GM19463 (cell line): Measurements from ENCODE around the gene ERICH3.
"Not testable (repeated sequence)": the region's sequence is repeated elsewhere in the genome, so short reads cannot be mapped to it uniquely, and the experiment has no call there.

Experiments
- ATAC-seq: cut with Tn5 transposase; IDR thresholded peaks from one replicate; pipeline ENCODE4 v1.9.1; 2021; ENCODE audit warnings: mild to moderate bottlenecking, moderate library complexity; ENCODE audit not compliant: unreplicated experiment

ERICH3 gene

DNA sequence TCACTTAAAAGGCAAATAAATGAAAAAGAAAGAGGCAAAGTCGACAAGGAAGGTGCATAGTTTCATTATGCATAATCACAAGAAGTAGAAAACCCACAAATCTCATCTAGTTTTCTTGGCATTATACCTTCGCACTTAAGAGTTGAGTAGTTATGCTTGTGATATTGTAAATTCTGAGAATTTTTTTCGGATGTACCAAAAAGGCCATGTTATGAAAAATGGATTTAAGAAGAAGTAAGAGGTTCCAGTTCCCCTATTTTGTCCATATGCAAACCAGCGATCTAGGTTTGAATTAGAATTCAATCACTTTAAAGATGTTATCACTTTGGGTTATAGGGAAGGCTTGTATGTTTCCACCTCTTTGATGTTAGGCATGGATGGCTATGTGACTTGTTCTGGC, 7.9 kb upstream of the ERICH3 start:
- peak; percentile 86 for ATAC-seq

DNA sequence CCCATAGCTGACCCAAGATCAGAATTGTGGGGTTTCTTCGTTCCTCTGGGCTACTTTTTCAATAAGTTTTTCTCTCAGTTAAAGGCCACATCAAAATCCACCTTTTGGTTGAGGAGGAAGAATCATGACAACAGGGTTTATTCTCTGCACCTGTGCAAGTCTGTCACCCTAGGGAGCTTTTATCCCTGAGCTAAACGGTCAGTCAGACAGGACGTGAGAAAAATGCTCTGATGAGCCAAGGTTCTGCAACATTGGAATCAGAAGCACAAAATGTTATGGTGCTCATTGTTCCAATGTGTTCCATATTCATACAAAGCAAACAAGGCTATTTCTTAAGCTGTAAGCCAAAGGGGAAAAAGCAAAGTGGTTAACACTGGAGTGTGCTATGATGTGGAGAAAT, 7.4 kb upstream of the ERICH3 start:
- peak; percentile 43 for ATAC-seq

DNA sequence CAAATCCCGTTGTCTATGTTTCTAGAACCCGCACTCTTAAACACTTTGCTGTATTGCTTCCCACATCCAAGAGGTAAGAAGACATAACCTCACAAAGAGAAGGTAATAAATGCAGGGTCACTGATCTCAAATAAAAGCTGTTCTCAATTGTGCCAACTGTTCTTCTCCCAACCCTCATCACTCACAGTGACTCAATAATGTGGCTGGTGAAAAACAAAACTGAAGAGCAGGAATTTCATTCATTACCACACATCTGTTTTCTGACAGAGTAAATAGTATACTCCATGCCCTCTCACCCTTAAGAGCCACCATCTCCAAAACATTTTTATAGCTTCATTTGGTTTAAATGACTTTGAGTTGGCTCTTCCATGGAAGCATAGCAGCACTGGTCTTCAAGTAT, 6.2 kb upstream of the ERICH3 start:
- no peak for ATAC-seq

DNA sequence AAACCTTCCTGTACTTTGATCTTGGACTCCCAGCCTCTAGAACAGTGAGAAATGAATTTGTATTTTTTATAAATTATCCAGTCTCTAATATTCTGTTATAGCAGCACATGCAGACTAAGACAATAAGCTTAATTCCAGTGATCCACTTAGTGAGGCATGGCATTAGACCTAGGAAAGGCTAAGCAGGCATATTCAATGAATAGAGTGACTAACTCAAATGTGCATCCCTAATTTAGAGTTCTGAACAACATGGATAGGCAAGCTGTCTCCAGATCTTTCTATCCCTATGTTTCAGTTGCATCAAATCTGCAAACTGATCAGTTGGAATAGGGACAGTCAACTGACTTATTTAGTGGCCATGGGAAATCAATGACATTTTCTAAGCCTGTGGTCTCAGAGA, 4.3 kb upstream of the ERICH3 start:
- ATAC-seq = no peak

DNA sequence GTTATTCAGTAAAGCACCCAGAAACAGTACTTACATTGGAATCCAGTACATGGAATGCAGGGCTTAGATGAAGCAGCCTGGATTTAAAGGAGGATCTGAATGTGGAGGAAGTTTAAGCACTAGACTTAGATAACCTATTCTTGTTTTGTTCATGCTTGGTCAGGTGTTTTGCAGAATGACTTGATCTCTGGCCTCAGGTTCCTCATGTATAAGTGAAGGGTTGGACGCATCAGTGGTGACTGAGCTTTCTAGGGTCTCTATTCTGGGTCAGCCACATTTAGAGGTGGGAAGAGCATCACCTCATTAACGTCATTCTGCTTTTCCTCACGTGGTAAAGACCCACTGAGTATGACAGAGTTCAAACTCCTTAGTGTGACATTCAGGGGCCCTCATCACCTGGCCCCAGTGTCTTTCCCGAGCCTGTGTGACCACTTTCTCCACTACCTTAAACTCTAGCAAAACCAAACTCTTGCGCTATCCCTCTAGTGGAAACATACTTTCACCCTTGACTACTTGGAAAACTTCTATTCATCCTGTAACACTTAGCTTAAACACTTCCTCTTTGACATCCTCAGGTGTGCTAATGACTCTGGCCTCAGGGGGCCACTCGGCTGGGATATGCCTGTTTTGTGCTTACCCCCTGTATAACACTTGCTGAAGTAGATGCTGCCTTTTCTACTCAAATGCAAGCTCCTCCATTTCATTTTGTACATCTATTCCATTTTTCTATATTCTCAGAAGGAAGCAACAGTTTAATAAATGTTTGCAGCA, 871 bp upstream of the ERICH3 start:
- peak; percentile 17 for ATAC-seq

DNA sequence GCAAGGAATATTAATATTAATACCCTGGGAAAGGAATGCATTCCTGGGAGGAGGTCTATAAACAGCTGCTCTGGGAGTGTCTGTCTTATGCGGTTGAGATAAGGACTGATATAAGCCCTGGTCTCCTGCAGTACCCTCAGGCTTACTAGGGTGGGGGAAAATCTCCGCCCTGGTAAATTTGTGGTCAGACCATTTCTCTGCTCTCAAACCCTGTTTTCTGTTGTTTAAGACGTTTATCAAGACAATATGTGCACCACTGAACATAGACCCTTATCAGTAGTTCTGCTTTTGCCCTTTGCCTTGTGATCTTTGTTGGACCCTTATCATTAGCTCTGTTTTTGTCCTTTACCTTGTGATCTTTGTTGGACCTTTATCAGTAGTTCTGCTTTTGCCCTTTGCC, 2.7 kb downstream of the ERICH3 start:
- not testable (repeated sequence) for ATAC-seq

DNA sequence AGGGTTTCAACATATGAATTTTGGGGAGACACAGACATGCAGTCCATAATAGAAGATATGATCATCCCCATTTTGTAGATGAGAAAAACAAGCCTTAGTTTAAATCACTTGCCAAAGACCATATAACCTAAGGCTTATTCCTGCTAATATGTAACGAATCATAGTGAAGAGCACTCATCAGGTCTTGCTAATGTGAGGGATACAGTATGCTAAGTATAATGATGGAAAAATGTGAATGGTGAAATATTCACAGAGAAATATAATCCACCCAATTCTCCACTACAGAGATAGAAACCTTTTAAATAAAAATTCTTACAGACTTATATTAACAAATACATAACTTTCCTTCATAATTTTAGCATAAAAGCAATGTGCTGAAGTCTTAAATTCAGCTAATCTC, 18.9 kb downstream of the ERICH3 start:
- no peak for ATAC-seq

DNA sequence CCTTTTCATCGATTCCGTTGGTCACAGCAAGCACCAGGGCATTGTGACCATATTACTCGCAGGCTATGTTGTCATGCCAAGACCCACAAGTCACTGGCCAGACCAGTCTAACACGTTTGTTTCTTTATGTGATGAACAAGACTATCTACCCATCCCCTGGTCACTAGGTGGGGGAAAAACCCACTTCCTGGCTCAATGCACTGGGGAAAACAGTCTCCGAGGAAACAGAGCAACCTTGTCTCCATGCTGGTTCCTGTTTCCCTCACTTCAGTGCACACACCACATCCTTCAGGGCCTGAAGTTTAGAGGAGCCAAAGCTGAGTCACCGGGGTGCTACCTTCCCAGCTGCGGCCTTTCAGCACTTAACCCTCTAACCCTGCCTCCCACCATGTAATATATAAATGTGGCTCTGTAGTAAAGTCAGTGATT, 20.9 kb downstream of the ERICH3 start:
- ATAC-seq = peak; percentile 98

DNA sequence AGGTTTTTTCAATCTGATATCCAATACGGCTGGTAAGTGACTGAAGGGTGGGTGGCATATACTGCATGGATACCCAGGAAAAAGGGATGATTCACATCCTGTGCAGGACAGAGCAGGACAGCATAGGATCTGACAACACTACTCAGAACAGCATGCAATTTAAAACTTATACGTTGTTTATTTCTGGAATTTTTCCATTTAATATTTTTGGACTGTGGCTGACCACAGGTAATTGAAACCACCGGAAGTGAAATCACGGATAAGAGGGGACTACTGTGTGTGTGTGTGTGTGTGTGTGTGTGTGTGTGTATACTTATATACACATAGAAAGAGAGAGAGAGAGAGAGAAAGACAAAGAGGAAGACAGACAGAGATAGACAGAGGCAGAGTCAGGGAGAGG, 23.0 kb downstream of the ERICH3 start:
- ATAC-seq = no peak

DNA sequence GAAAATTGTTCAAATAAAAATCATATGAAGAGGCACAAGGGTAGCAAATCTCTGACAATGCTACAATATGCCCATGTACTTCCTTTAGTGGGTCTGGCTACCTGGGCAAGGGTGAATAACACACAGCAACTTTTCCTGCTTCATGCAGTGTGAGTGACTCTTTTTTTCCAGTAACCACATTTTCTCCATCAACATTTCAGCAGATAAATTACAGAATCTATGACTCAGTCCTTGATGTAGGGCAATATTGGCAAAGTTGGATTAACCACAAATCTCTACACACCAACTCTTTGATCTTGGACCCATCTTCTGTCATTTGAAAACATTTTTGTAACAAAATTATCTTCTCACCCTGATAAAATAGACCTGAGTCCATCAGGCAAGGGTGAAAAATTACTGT, 31.7 kb downstream of the ERICH3 start:
- ATAC-seq = no peak

DNA sequence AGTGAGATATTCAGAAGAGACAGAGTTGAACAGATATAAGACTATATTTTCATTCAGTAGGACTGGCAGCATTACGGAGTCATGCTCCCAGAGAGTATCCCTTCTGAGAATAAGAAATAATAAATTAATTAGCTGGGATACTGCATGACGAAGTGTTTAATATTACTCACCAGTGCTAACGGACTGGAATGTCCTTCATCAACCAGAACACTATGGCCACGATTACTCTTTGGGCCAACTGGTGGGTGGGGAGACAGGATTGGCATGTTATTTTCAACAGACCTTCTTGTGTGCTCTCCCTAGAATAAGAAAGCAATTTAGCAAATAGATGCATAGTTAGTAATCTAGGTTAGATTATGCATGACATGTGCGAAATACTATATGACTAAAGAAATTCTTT, 32.4 kb downstream of the ERICH3 start:
- ATAC-seq = no peak

DNA sequence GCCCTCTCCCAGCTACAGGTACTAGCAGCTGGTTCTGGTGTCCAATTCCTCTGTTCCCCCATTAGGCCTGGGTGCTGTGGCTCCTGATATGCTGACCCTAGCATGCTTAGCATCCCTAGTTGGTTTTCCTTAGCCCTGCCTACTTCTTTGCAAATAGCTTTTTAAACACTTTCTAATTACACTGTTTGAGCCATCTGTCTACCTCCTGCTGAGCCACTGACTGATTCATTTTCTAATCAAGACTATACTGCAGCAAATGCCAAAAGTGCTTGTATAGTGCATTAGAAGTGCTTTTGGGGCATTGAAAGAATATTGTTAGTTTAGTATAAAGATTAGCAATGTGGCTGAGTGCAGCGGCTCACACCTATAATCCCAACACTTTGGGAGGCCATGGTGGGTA, 36.3 kb downstream of the ERICH3 start:
- no peak for ATAC-seq

DNA sequence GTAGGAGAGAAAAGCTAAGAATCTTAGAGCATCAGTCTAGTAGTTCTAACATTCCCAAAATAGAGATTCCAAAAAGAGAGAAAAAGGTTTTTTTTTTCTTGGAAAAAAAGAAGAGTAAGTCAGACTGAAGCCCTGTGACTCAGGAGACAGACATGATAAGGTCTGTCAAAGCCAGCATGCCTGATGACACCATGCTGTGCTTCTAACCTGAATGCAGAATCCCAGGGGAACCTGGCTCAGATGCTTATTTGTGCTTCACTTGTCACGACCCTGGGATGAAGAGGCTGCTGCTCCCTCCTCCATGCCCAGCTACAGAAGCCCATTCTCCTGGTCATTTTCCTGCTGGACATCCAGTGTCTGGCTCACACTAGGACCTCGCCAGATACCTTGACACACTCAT, 44.3 kb downstream of the ERICH3 start:
- no peak for ATAC-seq

DNA sequence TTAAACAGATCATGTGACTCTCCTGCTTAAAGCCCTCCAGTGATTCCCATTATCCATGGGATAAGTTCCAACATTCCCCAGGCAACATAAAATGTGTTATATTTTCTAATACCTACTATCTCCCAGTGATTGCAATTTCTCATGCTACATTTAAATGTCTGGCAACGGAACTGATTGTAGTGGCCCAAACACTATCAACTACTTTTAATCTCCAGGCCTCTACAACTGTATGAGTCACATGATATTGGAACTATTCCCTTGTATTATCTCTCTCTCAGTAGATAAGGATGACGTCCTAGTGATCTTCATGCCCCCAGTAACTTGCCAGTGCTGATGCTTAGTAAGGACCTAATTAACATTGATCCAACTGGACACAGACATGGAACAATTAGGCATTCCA, 49.9 kb downstream of the ERICH3 start:
- no peak for ATAC-seq

DNA sequence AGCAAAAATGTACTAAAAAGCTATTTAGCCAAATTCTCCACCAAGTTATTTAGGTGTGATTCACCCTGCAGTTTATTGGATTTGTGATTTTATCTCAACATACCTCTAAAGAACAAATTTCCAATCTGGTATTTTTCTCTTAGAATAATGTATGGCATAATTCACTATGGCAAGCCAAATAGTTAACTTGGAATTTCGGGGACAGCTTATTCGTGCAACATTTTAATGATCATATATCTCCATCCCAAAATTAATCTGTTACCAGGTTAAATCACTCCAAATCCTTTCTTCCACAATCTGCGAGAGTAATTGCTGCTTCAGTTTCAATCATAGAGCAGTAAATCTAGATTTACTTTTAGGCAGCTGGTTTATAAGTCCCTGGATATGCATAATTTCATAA, 53.4 kb downstream of the ERICH3 start:
- no peak for ATAC-seq

DNA sequence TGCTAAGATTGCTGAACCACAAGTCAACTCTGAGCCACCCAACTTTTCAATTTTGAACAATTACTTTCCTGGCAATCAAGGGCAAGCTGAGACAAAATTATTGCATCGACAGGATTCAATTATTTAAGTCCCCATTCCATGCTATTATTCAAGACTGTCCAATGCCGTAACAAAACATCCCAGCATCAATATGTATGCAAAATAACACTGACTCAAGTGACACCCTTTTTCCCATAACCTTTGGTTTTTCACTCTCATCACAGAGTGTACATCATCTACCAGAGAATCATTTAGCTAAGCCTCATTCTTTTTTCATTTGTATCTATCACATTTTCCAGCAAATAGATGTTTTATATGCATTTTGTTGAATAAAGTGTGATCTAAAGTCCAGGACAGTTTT, 54.6 kb downstream of the ERICH3 start:
- ATAC-seq = no peak

DNA sequence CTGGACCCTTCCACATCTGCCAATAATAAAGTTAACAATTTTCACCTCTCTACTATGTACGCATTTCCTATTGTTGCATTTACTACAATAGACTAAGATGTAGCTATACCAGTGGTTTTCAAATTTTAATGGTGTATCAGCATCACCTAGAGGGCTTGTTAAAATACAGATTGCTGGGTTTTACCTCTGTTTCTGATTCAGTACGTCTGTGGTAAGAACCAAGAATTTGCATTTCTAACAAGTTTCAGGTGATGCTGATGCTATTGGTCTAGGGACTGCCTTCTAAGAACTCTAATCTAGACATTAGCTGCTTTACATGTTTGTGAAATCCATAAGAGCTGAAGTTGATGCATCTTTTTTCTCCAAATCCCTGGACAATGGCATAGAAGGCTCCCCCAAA, 59.7 kb downstream of the ERICH3 start:
- peak; percentile 44 for ATAC-seq

DNA sequence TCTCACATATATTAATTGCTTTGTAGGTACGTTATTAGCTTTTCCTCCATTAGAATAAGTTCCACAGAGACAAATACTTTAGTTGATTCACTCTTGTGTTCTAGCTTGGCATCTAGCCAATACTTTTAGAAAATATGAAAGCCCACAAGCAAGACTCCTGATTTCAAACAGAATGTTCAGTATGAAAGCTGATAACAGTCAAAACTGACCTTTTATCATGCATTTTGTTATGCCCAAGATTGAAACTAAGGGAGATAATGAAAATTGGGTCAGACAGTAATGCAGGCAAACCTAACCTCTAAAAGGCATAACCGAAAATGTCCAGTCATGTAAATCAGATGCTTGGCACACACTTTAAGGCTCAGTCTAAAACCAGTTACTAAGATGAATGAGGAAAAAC, 61.7 kb downstream of the ERICH3 start:
- ATAC-seq = no peak

DNA sequence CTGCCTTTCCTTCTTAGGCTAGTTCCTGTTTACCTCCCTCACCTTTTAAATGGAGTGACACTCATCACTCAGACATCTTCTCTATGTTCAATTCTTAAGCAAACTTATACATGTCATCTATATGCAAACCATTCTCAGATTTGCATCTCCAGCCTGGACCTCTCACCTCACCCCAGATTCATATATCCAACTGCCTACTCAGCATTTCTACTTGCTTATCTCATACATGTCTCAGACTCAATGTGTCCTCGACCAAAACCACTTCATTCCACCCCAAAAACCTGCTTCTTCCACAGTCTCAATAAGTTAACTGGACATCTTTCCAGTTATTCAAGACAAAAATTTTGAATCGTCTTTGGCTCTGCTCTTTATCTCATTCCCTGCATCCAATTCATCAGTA, 62.6 kb downstream of the ERICH3 start:
- ATAC-seq = no peak

DNA sequence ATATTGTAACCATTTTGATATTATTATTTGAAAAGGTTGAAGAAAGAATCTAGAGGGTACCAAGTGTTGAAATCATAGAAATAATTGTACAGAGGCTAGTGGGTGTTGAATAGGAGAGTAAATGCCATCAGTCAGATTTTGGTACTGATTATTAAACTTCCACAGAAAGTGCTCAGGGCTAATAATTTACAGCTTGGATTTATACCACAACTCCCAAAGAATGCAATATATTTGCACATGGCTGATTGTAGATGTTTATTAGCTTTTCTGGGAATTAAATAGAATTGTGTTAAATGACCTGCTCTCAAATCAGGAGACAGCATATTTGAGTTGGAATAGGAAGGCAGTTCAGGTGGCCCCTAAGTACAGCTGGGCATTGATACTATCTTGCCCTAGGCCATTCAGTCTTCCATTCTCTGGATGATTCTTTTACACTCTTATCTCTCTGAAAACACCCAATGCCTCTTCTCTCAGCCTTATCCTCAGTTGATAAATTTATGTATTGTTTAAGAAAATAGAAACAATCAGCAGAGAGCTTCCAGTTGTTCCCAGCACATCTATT, 63.7 kb downstream of the ERICH3 start:
- ATAC-seq = no peak

DNA sequence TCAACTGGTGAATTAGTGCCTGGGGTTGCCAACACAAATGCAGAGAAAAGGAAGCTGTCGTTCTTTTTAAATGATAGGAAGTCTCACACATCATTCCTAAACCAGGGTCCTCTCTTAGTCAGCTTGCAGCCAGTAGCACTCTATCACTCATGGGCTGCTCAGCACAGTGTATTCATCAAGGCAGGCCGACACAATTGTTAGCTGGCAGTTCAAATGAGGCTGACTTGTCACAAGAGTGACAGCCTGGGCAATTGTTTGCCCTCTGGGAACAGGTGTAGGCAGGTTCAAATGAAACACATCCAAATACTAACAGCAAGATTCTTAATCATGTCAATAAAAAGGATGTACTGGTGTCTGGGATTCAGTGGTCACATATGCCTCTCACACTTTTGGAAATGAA, 76.9 kb downstream of the ERICH3 start:
- ATAC-seq = no peak

DNA sequence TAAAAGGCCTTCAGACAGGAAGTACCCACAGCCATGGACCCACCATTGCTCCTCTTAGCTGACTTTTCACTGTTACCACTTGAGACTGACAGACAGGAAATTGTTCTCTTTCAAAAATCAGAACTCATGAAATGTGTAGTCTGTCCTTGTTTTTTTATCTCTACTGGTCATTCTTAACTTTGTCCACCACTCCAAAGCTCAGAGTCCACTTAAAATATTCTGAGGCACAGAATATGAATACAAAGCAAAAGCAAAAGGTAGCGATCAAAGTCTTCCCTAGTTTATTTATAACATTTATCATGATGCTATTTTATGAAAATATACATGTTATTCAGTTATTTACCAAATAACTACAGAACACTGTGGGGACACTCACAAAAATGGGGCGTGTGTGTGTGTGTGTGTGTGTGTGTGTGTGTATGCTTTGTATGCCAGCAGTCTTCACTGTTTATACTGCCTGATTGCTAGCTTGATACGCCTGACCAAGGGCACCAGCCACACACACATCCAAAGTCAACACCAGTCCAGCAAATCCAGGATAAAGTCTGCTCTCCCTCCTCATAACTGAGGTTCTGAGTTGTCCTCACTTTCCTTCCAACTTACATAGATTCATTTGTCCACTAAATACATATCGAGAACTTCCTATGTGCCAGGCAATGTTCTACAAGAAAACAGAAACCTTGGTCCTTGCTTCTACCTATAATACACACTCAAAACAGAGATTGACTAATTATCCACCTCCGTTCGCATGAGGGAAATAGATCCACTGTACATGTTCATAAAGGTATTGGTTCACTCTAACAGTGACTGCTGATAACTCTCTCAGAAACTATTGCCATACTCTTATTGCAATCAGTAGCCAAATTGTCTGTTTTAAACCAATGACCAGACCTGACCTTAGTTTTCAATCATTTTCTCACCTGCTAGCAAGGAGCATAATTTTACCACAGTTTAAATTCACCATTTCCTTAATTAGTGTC, 79.4 kb downstream of the ERICH3 start:
- no peak for ATAC-seq
